ENCODE results near the gene MOGAT3. TPM values are rescaled to one million over a fixed set of nuclear protein-coding genes. Genes with fewer than 3 reads are reported as not detected.

MOGAT3 gene
- total and polyA plus RNA-seq, 8 donors: not detected

DNA sequence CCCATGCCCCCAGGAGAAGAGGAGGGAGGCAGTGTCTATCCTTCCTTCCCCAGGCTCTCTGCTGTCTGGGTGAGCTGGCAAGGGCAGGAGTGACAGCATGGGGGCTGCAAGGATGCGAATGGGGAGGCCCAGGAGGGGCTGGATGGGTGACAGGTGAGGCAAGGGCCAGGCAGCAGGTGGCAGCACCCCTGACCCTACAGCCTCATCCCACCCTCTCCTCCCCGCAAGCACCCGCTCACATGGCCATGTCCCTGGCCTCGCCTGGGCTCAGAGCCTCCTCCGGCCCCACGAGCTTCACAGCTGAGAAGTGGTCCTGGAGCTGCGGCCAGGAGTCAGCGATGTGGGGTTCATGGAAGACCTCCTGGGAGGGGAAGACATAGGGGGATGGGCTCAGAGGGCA lies 11.2 kb upstream of the MOGAT3 start:
- H3K4me3 ChIP-seq: no peak overlapping the region
- WGBS, 2 donors: 96 to 98% methylated on average over 8 of the region's 8 CpGs
- H3K9me3 ChIP-seq: no peaks in the 10 kb centered on the region
- no peak for DNase-seq
- H3K36me3 ChIP-seq: peaks cover 3 to 21% (median 3%) of the 10 kb centered on the region in 3 donors
- H3K27ac ChIP-seq: no peak overlapping the region
- no peak for ATAC-seq
- no peak for FAIRE-seq
- TF ChIP-seq, protein P1, sequence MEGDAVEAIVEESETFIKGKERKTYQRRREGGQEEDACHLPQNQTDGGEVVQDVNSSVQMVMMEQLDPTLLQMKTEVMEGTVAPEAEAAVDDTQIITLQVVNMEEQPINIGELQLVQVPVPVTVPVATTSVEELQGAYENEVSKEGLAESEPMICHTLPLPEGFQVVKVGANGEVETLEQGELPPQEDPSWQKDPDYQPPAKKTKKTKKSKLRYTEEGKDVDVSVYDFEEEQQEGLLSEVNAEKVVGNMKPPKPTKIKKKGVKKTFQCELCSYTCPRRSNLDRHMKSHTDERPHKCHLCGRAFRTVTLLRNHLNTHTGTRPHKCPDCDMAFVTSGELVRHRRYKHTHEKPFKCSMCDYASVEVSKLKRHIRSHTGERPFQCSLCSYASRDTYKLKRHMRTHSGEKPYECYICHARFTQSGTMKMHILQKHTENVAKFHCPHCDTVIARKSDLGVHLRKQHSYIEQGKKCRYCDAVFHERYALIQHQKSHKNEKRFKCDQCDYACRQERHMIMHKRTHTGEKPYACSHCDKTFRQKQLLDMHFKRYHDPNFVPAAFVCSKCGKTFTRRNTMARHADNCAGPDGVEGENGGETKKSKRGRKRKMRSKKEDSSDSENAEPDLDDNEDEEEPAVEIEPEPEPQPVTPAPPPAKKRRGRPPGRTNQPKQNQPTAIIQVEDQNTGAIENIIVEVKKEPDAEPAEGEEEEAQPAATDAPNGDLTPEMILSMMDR (IDR thresholded peaks at IDR 0.05): no peak
- intact Hi-C loops (cut with DNase I): no loop called here
- peaks cover 4 to 6% (median 5%) of the 10 kb centered on the region in 3 donors for H3K4me1 ChIP-seq
- no peaks in the 10 kb centered on the region for H3K27me3 ChIP-seq

- WGBS, 2 donors: 96% methylated on average over 23 to 24 of the region's 24 CpGs
- ATAC-seq: no peak
- intact Hi-C loops (cut with DNase I): no loop called here
- no peak for FAIRE-seq
- peak in 1 of 6 donors; percentile 71 for DNase-seq
- peaks cover 3 to 21% (median 3%) of the 10 kb centered on the region in 3 donors for H3K36me3 ChIP-seq
- no peak overlapping the region for H3K4me3 ChIP-seq
- H3K27me3 ChIP-seq: no peaks in the 10 kb centered on the region
- H3K27ac ChIP-seq: no peak overlapping the region
- TF ChIP-seq, protein P1 (IDR thresholded peaks at IDR 0.05): no peak
- peaks cover 4 to 6% (median 5%) of the 10 kb centered on the region in 3 donors for H3K4me1 ChIP-seq
- no peaks in the 10 kb centered on the region for H3K9me3 ChIP-seq
Measured at GRCh38 chr7:101211501-101211900, 10.7 kb upstream of the MOGAT3 start.

- Histone ChIP-seq H3K4me1 (peaks cover 0 to 5% (median 4%) of the 10 kb centered on the region in 3 donors), H3K27me3 (no peaks in the 10 kb centered on the region), H3K4me3 (no peak overlapping the region), H3K36me3 (peaks cover 3 to 21% (median 3%) of the 10 kb centered on the region in 3 donors), H3K9me3 (no peaks in the 10 kb centered on the region), H3K27ac (no peak overlapping the region)
- FAIRE-seq (no peak), ATAC-seq (no peak), DNase-seq (peak in 1 of 6 donors; percentile 64)
- intact Hi-C loops (cut with DNase I): no loop called here
- TF ChIP-seq, protein P1 (IDR thresholded peaks at IDR 0.05): no peak
- WGBS, 2 donors: 93 to 94% methylated on average over 19 of the region's 19 CpGs
Measured at GRCh38 chr7:101210143-101210542, 9.3 kb upstream of the MOGAT3 start.

- Histone ChIP-seq H3K27ac (no peak overlapping the region), H3K4me1 (no peaks in the 10 kb centered on the region), H3K27me3 (no peaks in the 10 kb centered on the region), H3K36me3 (peaks cover 3 to 21% (median 3%) of the 10 kb centered on the region in 3 donors), H3K9me3 (no peaks in the 10 kb centered on the region), H3K4me3 (no peak overlapping the region)
- DNase-seq (no peak), FAIRE-seq (no peak), ATAC-seq (no peak)
- intact Hi-C loops (cut with DNase I): no loop called here
- WGBS, 2 donors: 95% methylated on average over 14 of the region's 14 CpGs
- TF ChIP-seq, protein P1 (IDR thresholded peaks at IDR 0.05): no peak
Measured at GRCh38 chr7:101208794-101209193, 8.0 kb upstream of the MOGAT3 start.

- no peak for DNase-seq
- 92 to 95% methylated on average over 17 of the region's 17 CpGs for WGBS, 2 donors
- TF ChIP-seq, protein P1 (IDR thresholded peaks at IDR 0.05): no peak
- H3K9me3 ChIP-seq: no peaks in the 10 kb centered on the region
- intact Hi-C loops (cut with DNase I): no loop called here
- ATAC-seq: no peak
- H3K4me1 ChIP-seq: no peaks in the 10 kb centered on the region
- no peak overlapping the region for H3K4me3 ChIP-seq
- no peak overlapping the region for H3K27ac ChIP-seq
- no peak for FAIRE-seq
- no peaks in the 10 kb centered on the region for H3K27me3 ChIP-seq
- peaks cover 3 to 21% (median 3%) of the 10 kb centered on the region in 3 donors for H3K36me3 ChIP-seq
Measured at GRCh38 chr7:101207459-101207858, 6.6 kb upstream of the MOGAT3 start.

Data from pancreas (tissue), 10 donors.